Endothelial cell of umbilical vein (primary cell): ENCODE data around the gene ABCG4. TPM values are rescaled to one million over a fixed set of nuclear protein-coding genes. Genes with fewer than 3 reads are reported as not detected.
A peak's percentile ranks its signal among the peaks of the same experiment; 100 is the strongest.

ENCODE experiments used
- BruUV-seq: library from RNA; stranded (reverse); fragments of 400-500 nt; replicated peaks from 2 replicates; lab custom pipeline; 2021; lab: Mats Ljungman, UMichigan
- CTCF ChIA-PET: fragments of 300-600, 350-600 bp; sonication (Branson Sonifier 250); formaldehyde crosslinking; loops from one replicate; lab custom pipeline; 2021; ENCODE audit warnings: antibody characterized with exemption, inconsistent platforms; lab: Charles Lee
- POLR2A ChIA-PET: fragments of 300-600, 350-600 bp; sonication (Branson Sonifier 250); formaldehyde crosslinking; loops from one replicate; lab custom pipeline; 2021; ENCODE audit warnings: antibody characterized with exemption, inconsistent platforms; lab: Charles Lee
- DNase-seq: peaks from one replicate; pipeline ENCODE4 v3.0.0-alpha.2; 2011; ENCODE audit warnings: low read depth, low spot score
- FAIRE-seq: peaks from 2 replicates; lab custom pipeline; 2011; peaks lifted over from hg19 to GRCh38; lab: Jason Lieb, UNC
- H2AFZ ChIP-seq: 2 replicates; pipeline ENCODE4 v1.6.0; 2012; ENCODE audit warnings: low read depth, low read length, control low read depth, inconsistent platforms
- H3K27ac ChIP-seq: 2 replicates; pipeline ENCODE4 v1.5.1; 2011; ENCODE audit warnings: low read depth, mild to moderate bottlenecking, control low read depth, low read length, moderate library complexity; ENCODE audit not compliant: insufficient read depth
- H3K27me3 ChIP-seq, 2 experiments: 2 replicates each; pipeline versions ENCODE4 v1.6.0 to v1.6.1; 2011; ENCODE audit warnings: low read length in 2 of 2, mixed read lengths in 1 of 2; ENCODE audit not compliant: control insufficient read depth in 2 of 2, insufficient read depth in 2 of 2
- H3K36me3 ChIP-seq, 2 experiments: 2 replicates in 1 of 2; 3 replicates in 1 of 2; pipeline ENCODE4 v1.5.1; 2011; ENCODE audit warnings: low read length in 2 of 2, mild to moderate bottlenecking in 1 of 2, moderate library complexity in 1 of 2; ENCODE audit not compliant: control insufficient read depth in 2 of 2, insufficient read depth in 2 of 2; ENCODE audit errors: extremely low read depth in 1 of 2
- H3K4me1 ChIP-seq: 3 replicates; pipeline ENCODE4 v1.5.1; 2011; ENCODE audit warnings: mild to moderate bottlenecking, low read length; ENCODE audit not compliant: control insufficient read depth, insufficient read depth; ENCODE audit errors: extremely low read depth
- H3K4me2 ChIP-seq: 2 replicates; pipeline ENCODE4 v1.6.1; 2011; ENCODE audit warnings: low read length, control low read depth, mixed read lengths; ENCODE audit not compliant: insufficient read depth
- H3K4me3 ChIP-seq, 3 experiments: fragments of 200-600 bp in 1 of 3; sonication (generic), shearing (Covaris generic) in 1 of 3; replicated peaks in 1 of 3; 2 replicates each; pipeline ENCODE4 v1.5.1; 2011 to 2016; ENCODE audit warnings: control low read depth in 3 of 3, low read length in 3 of 3, mild to moderate bottlenecking in 2 of 3, inconsistent platforms in 1 of 3, low read depth in 1 of 3, moderate library complexity in 1 of 3; ENCODE audit not compliant: insufficient read depth in 1 of 3
- H3K79me2 ChIP-seq: 2 replicates; pipeline ENCODE4 v1.6.0; 2012; ENCODE audit warnings: low read length, inconsistent platforms; ENCODE audit not compliant: control insufficient read depth, insufficient read depth
- H3K9ac ChIP-seq: replicated peaks from 2 replicates; pipeline ENCODE3; 2011; ENCODE audit warnings: low read length, control low read depth; ENCODE audit not compliant: insufficient read depth; ENCODE audit errors: extremely low read depth
- H3K9me1 ChIP-seq: replicated peaks from 3 replicates; pipeline ENCODE4 v1.6.0; 2011; ENCODE audit warnings: mild to moderate bottlenecking, low read length; ENCODE audit not compliant: control insufficient read depth, insufficient read depth; ENCODE audit errors: extremely low read depth
- H3K9me3 ChIP-seq: replicated peaks from 2 replicates; pipeline ENCODE4 v1.5.1; 2012; ENCODE audit warnings: low read length, inconsistent platforms; ENCODE audit not compliant: control insufficient read depth, insufficient read depth
- H4K20me1 ChIP-seq: replicated peaks from 2 replicates; pipeline ENCODE3; 2011; ENCODE audit warnings: mild to moderate bottlenecking, low read length; ENCODE audit not compliant: control insufficient read depth, insufficient read depth; ENCODE audit errors: extremely low read depth
- CTCF ChIP-seq, 2 donors: IDR thresholded peaks; 1 replicate in 1 of 2; 2 replicates in 1 of 2; pipeline ENCODE4 v1.5.1; 2011; ENCODE audit warnings: low read length in 2 of 2, mild to moderate bottlenecking in 2 of 2, moderate library complexity in 2 of 2, control low read depth in 1 of 2, inconsistent platforms in 1 of 2, low read depth in 1 of 2; ENCODE audit not compliant: insufficient read depth in 1 of 2; ENCODE audit errors: extremely low read depth in 1 of 2
- EZH2 ChIP-seq: IDR thresholded peaks from 2 replicates; pipeline ENCODE4 v1.6.1; 2012; ENCODE audit warnings: borderline replicate concordance, low read depth, mild to moderate bottlenecking, moderate library complexity, low read length, inconsistent platforms; ENCODE audit not compliant: severe bottlenecking
- GATA2 ChIP-seq: IDR thresholded peaks from 2 replicates; pipeline ENCODE4 v1.7.0; 2011; ENCODE audit warnings: low read depth, mild to moderate bottlenecking, moderate library complexity, mixed read lengths, low read length; ENCODE audit not compliant: insufficient read length, insufficient read depth
- POLR2A ChIP-seq: IDR thresholded peaks from 2 replicates; pipeline ENCODE4 v1.6.1; 2012; ENCODE audit warnings: low read depth, mild to moderate bottlenecking, control low read depth, low read length
- POLR2AphosphoS5 ChIP-seq: IDR thresholded peaks from 2 replicates; pipeline ENCODE4 v1.6.1; 2012; ENCODE audit warnings: low read depth, mild to moderate bottlenecking, control low read depth, low read length, moderate library complexity; ENCODE audit not compliant: insufficient read depth
- dilution Hi-C: fragments of 300-500 bp; cut with MboI; formaldehyde crosslinking; loops from one replicate; pipeline ENCODE4 v1.15.0; 2019; ENCODE audit warnings: low sequenced_read_pairs; ENCODE audit not compliant: extremely low pct_ligation_motif_present
- intact Hi-C: fragments of 100-400 bp; cut with micrococcal nuclease; formaldehyde crosslinking; loops from one replicate; pipeline ENCODE4 v1.10.0; 2022
- polyA plus RNA-seq, 4 experiments: library from polyadenylated mRNA; depleted of rRNA in 3 of 4; stranded (reverse) in 3 of 4; unstranded in 1 of 4; fragments of >200 nt; gene quantifications; 2 replicates each; pipeline versions ENCODE4 v1.2.1 to v1.2.3, GENCODE V29; 2011 to 2012; ENCODE audit warnings: missing spikeins in 1 of 4
- total RNA-seq: library from RNA; stranded (reverse); gene quantifications from 2 replicates; pipeline ENCODE4 v1.2.3, GENCODE V29; 2021

The ABCG4 gene
- total and polyA plus RNA-seq, 2 donors (not counting 3 experiments of a cell fraction or from before 2014, with no cell fraction given), result 1.0 to 1.7 TPM

GRCh38 chr11:119115484-119116234 is 33.2 kb upstream of the ABCG4 start:
- Histone ChIP-seq H3K4me2 (peak overlapping the region; percentile 21), H4K20me1 (no peaks in the 10 kb centered on the region), H3K36me3 (peaks cover 7 to 27% of the 10 kb centered on the region in 2 experiments), H3K4me3 (no peak overlapping the region), H3K27me3 (no peaks in the 10 kb centered on the region), H3K27ac (no peak overlapping the region), H3K79me2 (no peaks in the 10 kb centered on the region), H3K9me3 (no peaks in the 10 kb centered on the region), H2AFZ (no peak overlapping the region), H3K9me1 (no peaks in the 10 kb centered on the region), H3K9ac (no peak overlapping the region), H3K4me1 (peaks cover 7% of the 10 kb centered on the region)
- TF ChIP-seq POLR2A (no peak), POLR2AphosphoS5 (no peak), EZH2 (no peak), GATA2 (no peak), CTCF (IDR thresholded peaks at IDR 0.05; ENCODE audit: extremely low read depth in 1 of 2, insufficient read depth in 1 of 2, low read depth in 1 of 2, low read length in 2 of 2) (no peak)
- DNase-seq (no peak), FAIRE-seq (no peak)
- ChIA-PET CTCF (interaction anchor here (0.9 to 1.6 kb wide), 3 partner anchors 13 to 223 kb away, joined by 4 to 7 read pairs (median 5); no protein-coding TSS in a partner anchor), POLR2A (no interaction called here)
- no TSS peak for BruUV-seq
- dilution Hi-C loops, result no loop called here
- intact Hi-C loops, result no loop called here
